Measurements from ENCODE around the gene EXD3. TPM values are rescaled to one million over a fixed set of nuclear protein-coding genes. Genes with fewer than 3 reads are reported as not detected.

Gene EXD3
- total RNA-seq, 1 experiment from 2014 or later: 15.3 TPM

- no peaks in the 10 kb centered on the region for H3K27me3 Mint-ChIP-seq (ENCODE audit: low read depth)
- peaks cover 20 to 29% of the 10 kb centered on the region in 2 experiments for H3K4me1 Mint-ChIP-seq
- Histone ChIP-seq H3K18ac (ENCODE audit: insufficient read length, low read depth, low read length) (no peak overlapping the region), H3K79me2 (ENCODE audit: insufficient read depth, low read length) (no peaks in the 10 kb centered on the region), H3K4ac (ENCODE audit: low read depth, low read length) (no peak overlapping the region), H2BK15ac (ENCODE audit: low read depth, low read length) (no peak overlapping the region), H4K5ac (ENCODE audit: insufficient read length, low read depth, low read length) (no peak overlapping the region), H3K79me1 (ENCODE audit: insufficient read depth, low read depth, low read length, poor library complexity, severe bottlenecking) (no peaks in the 10 kb centered on the region), H3T11ph (ENCODE audit: low read length) (no peak overlapping the region), H3K9me3 (ENCODE audit: control insufficient read depth, low read depth, low read length) (no peaks in the 10 kb centered on the region), H2AK5ac (ENCODE audit: insufficient read length, low read length) (no peak overlapping the region), H3K23ac (ENCODE audit: insufficient read length, low read depth, low read length) (no peak overlapping the region), H2AFZ (ENCODE audit: low read length) (no peak overlapping the region), H3K4me1 (ENCODE audit: insufficient read depth, low read length) (no peaks in the 10 kb centered on the region), H3K56ac (ENCODE audit: insufficient read length, low read depth, low read length) (no peak overlapping the region), H4K91ac (ENCODE audit: insufficient read length, low read depth, low read length) (no peak overlapping the region), H4K8ac (replicated peaks; ENCODE audit: insufficient read length, low read depth, low read length) (no peak overlapping the region), H3K14ac (ENCODE audit: insufficient read depth, low read length) (no peak overlapping the region), H3K4me2 (ENCODE audit: insufficient read depth, insufficient read length, low read length) (no peak overlapping the region), H2BK20ac (ENCODE audit: low read depth, low read length, poor library complexity, severe bottlenecking) (no peak overlapping the region), H2BK5ac (ENCODE audit: insufficient read length, low read length) (no peak overlapping the region), H2BK12ac (ENCODE audit: insufficient read length, low read depth, low read length) (no peak overlapping the region), H3K27ac (ENCODE audit: insufficient read length, low read depth, low read length) (no peak overlapping the region), H3K23me2 (ENCODE audit: insufficient read length, low read depth, low read length, poor library complexity, severe bottlenecking) (peaks cover 4% of the 10 kb centered on the region), H2BK120ac (ENCODE audit: low read depth, low read length, poor library complexity, severe bottlenecking) (no peak overlapping the region), H4K20me1 (ENCODE audit: control insufficient read depth, insufficient read depth, insufficient read length) (no peaks in the 10 kb centered on the region), H3K9ac (ENCODE audit: extremely low read depth, insufficient read length, low read length) (no peak overlapping the region), H3K27me3 (ENCODE audit: insufficient read depth, low read length) (no peaks in the 10 kb centered on the region)
- H3K27ac Mint-ChIP-seq: peak overlapping the region; percentile 79 to 96 (median 95); a peak in 6 of 7 replicates
- peak overlapping the region in 1 of 2 experiments; percentile 8; a peak in 2 of 5 replicates for H3K4me3 Mint-ChIP-seq
- DNase-seq: no peak
- H3K36me3 Mint-ChIP-seq (ENCODE audit: insufficient read depth in 1 of 3, low read depth in 3 of 3): peaks cover 2 to 10% (median 9%) of the 10 kb centered on the region in 3 experiments; a peak in 6 of 7 replicates
- WGBS (ENCODE audit: extremely low coverage, insufficient read length, low lambda C conversion rate): no CpG with 5 or more reads among the region's 10 CpGs
- H3K9me3 Mint-ChIP-seq: no peaks in the 10 kb centered on the region
- no peak for TF ChIP-seq CTCF (conservative IDR thresholded peaks at IDR 0.05)
Measured at GRCh38 chr9:137275203-137275587, 147.8 kb downstream of the EXD3 start.
